GM12875 (cell line): ENCODE measurements around the gene ZNF687.

Experiments used
- H3K4me3 ChIP-seq: one replicate; pipeline ENCODE4 v1.5.1; 2011; ENCODE audit warnings: low read depth, low read length, control low read depth
- TF ChIP-seq, protein P1 (sequence below): IDR thresholded peaks from 2 replicates; pipeline ENCODE4 v1.5.1; 2011; ENCODE audit warnings: low read depth, mild to moderate bottlenecking, control low read depth, inconsistent platforms, low read length, moderate library complexity, borderline replicate concordance; ENCODE audit not compliant: insufficient read depth

Gene ZNF687

GRCh38 chr1:151325646-151326429, 43.7 kb downstream of the ZNF687 start:
- TF ChIP-seq, protein P1, sequence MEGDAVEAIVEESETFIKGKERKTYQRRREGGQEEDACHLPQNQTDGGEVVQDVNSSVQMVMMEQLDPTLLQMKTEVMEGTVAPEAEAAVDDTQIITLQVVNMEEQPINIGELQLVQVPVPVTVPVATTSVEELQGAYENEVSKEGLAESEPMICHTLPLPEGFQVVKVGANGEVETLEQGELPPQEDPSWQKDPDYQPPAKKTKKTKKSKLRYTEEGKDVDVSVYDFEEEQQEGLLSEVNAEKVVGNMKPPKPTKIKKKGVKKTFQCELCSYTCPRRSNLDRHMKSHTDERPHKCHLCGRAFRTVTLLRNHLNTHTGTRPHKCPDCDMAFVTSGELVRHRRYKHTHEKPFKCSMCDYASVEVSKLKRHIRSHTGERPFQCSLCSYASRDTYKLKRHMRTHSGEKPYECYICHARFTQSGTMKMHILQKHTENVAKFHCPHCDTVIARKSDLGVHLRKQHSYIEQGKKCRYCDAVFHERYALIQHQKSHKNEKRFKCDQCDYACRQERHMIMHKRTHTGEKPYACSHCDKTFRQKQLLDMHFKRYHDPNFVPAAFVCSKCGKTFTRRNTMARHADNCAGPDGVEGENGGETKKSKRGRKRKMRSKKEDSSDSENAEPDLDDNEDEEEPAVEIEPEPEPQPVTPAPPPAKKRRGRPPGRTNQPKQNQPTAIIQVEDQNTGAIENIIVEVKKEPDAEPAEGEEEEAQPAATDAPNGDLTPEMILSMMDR: no peak

GRCh38 chr1:151326619-151327222, 44.6 kb downstream of the ZNF687 start:
- TF ChIP-seq, protein P1: no peak
- H3K4me3 ChIP-seq: peak overlapping the region; percentile 74

More at GRCh38 chr1:151325646-151326429, 43.7 kb downstream of the ZNF687 start:
- peak overlapping the region; percentile 74 for H3K4me3 ChIP-seq

DNA sequence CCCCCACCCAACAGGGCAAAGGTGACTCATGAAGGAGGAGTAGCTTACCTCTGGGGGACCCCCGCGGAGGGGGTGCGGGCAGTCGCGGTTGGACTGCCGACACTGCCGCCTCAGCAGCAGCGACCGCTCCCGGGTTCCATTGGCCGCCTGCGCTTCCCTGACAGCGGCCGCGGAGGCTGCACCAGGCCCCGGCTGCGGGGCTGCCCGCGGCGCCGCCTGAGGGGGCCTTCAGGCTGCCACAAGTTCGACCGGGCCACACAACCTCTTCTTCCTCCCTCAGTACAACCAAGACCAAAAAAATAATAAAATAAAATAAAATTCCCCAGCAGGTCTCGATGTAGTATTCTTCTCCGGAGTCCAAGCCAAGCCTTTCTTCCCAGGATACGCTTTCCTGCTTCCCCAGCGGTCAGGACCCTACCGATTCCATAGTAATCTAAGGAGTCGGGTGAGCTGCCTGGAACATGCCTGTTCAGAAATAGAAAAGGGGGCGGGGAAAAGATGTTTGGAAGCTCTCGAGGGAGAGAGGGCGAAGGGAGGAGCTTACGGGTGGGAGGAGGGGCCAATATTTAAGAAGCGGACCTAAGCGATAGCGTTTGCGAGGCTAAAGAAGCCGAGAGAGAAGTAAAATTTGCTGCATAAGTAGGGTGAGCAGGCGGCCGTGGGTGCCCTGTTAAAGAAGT, 45.3 kb downstream of the ZNF687 start, which contains the start of gene PI4KB:
Gene PI4KB (minus strand): TSS at position 194 of the 680 bp plus-strand sequence. CDS start 10,935 bp downstream, outside the sequence.
- H3K4me3 ChIP-seq: peak within 1 kb of the TSS; percentile 74
- TF ChIP-seq, protein P1: no peak

DNA sequence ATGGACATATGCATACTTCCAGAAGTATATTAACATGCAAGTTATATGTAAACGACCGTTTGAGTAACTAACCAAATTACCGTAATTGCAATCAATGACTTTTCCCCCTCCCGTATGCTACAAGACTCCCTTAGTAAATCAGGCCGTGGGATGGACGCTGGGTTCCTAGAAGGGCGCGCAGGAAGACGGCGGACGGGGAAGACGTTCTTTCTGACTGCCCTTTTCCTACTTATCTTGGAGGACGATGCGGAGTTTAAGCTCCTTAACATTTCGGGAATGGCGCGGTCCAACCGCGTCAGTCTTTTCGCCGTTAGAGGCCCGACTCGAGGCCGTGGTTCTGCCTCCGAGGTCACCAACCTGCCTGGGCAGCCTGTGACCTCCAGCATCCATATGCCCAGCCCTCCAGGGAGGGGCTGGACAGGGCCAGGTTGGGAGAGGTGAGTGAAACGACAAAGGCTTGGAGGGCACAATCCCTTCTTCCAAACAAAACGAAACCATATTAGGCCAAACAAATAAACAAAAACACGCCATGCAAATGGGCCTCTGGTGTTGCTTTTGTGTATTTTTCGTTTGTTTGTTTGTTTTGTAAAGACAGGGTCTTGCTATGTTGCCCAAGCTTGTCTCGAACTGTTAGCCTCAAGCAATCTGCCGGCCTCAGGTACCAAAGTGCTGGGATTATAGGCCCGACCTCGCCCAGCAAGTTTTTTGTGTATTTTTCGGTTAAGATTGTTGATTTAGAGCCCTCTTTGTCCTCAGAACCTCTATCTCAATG, 46.0 kb downstream of the ZNF687 start:
- H3K4me3 ChIP-seq: peak overlapping the region; percentile 58
- TF ChIP-seq, protein P1: no peak

GRCh38 chr1:151334822-151335221, 52.7 kb downstream of the ZNF687 start:
- TF ChIP-seq, protein P1: no peak
- no peak overlapping the region for H3K4me3 ChIP-seq

DNA sequence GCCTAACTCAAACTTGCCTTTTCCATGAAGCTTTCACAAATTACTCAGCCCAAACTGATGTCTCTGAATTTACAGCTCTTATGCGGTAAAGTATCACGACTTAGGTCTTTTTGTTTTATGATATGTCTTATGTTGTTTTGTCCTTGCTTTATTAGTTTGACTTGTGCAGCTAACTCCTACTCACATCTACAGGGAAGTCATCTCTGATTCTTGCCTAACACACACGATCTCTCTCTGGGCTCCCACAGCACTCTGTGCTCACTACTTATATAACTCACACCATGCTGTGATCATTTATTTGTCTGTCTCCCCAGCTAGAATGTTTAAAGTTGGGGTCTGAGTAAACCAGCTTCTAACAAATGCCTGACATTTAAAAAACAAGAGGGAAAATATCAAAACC, 54.5 kb downstream of the ZNF687 start:
- H3K4me3 ChIP-seq: no peak overlapping the region
- TF ChIP-seq, protein P1: no peak
